Esophagus (tissue), 2 donors: ENCODE data around the gene HDAC10. TPM values are rescaled to one million over a fixed set of nuclear protein-coding genes. Genes with fewer than 3 reads are reported as not detected.

Experiments used
- H3K27ac ChIP-seq, 2 donors: one replicate each; pipeline ENCODE4 v1.5.1; 2013; ENCODE audit warnings: low read depth in 2 of 2, mild to moderate bottlenecking in 2 of 2, inconsistent platforms in 1 of 2, low read length in 1 of 2, moderate library complexity in 1 of 2
- H3K27me3 ChIP-seq, 2 donors: one replicate each; pipeline ENCODE4 v1.6.1; 2013; ENCODE audit warnings: low read length in 2 of 2, control low read depth in 1 of 2, mild to moderate bottlenecking in 1 of 2; ENCODE audit not compliant: insufficient read depth in 2 of 2, control insufficient read depth in 1 of 2
- H3K36me3 ChIP-seq, 2 donors: one replicate each; pipeline ENCODE4 v1.6.1; 2013; ENCODE audit warnings: low read length in 1 of 2; ENCODE audit not compliant: control insufficient read depth in 2 of 2, insufficient read depth in 2 of 2
- H3K4me1 ChIP-seq, 2 donors: one replicate each; pipeline ENCODE4 v1.6.1; 2013; ENCODE audit warnings: low read length in 1 of 2; ENCODE audit not compliant: control insufficient read depth in 2 of 2, insufficient read depth in 2 of 2
- H3K4me3 ChIP-seq, 2 donors: one replicate each; pipeline ENCODE4 v1.5.1; 2013; ENCODE audit warnings: low read length in 2 of 2, mild to moderate bottlenecking in 2 of 2, low read depth in 1 of 2, moderate library complexity in 1 of 2
- H3K9me3 ChIP-seq, 2 donors: one replicate each; pipeline ENCODE4 v1.6.1; 2013; ENCODE audit warnings: mild to moderate bottlenecking in 2 of 2, low read depth in 1 of 2, low read length in 1 of 2, moderate library complexity in 1 of 2; ENCODE audit not compliant: control insufficient read depth in 2 of 2, insufficient read depth in 1 of 2
- WGBS, 2 donors: extraction: QIAGEN DNeasy Blood & Tissue Kit; methylation state at CpG; one replicate each; pipeline ENCODE4 v1.1.7; 2013; 5-methylcytosine and 5-hydroxymethylcytosine counted together
- polyA plus RNA-seq, 2 donors: library from polyadenylated mRNA; stranded (reverse); fragments of 200-250 nt; gene quantifications; one replicate each; pipeline ENCODE4 v1.2.3, GENCODE V29; 2013
- donor health status: healthy with polysubstance abuse.
- donor health status: Bipolar disorder and iron deficiency.

HDAC10 gene
- polyA plus RNA-seq, 2 donors = 22.0 to 42.4 TPM

GRCh38 chr22:50294319-50294656, 43.2 kb upstream of the HDAC10 start:
- 36 to 42% methylated on average over 5 of the region's 5 CpGs for WGBS, 2 donors
- Histone ChIP-seq H3K27me3 (no peaks in the 10 kb centered on the region), H3K27ac (peak overlapping the region; percentile 92 to 96), H3K36me3 (peaks cover 0 to 32% of the 10 kb centered on the region in 2 donors), H3K4me1 (peaks cover 26 to 58% of the 10 kb centered on the region in 2 donors), H3K9me3 (no peaks in the 10 kb centered on the region), H3K4me3 (no peak overlapping the region)

GRCh38 chr22:50293441-50294318, 42.6 kb upstream of the HDAC10 start:
- peak overlapping the region; percentile 92 to 96 for H3K27ac ChIP-seq
- H3K4me1 ChIP-seq = peaks cover 20 to 56% of the 10 kb centered on the region in 2 donors
- 12 to 15% methylated on average over 31 to 42 of the region's 42 CpGs for WGBS, 2 donors
- H3K9me3 ChIP-seq = no peaks in the 10 kb centered on the region
- peaks cover 4 to 36% of the 10 kb centered on the region in 2 donors for H3K36me3 ChIP-seq
- H3K4me3 ChIP-seq = peak overlapping the region; percentile 7 to 31
- no peaks in the 10 kb centered on the region for H3K27me3 ChIP-seq

GRCh38 chr22:50292643-50293440, 41.8 kb upstream of the HDAC10 start:
- peaks cover 20 to 49% of the 10 kb centered on the region in 2 donors for H3K4me1 ChIP-seq
- H3K27ac ChIP-seq = peak overlapping the region; percentile 92 to 96
- no peaks in the 10 kb centered on the region for H3K9me3 ChIP-seq
- H3K36me3 ChIP-seq = peaks cover 5 to 43% of the 10 kb centered on the region in 2 donors
- no peaks in the 10 kb centered on the region for H3K27me3 ChIP-seq
- peak overlapping the region; percentile 7 to 31 for H3K4me3 ChIP-seq
- WGBS, 2 donors = 34 to 35% methylated on average over 25 to 29 of the region's 29 CpGs

GRCh38 chr22:50289942-50290630, 39.0 kb upstream of the HDAC10 start:
- Histone ChIP-seq H3K4me1 (peaks cover 13 to 50% of the 10 kb centered on the region in 2 donors), H3K27me3 (no peaks in the 10 kb centered on the region), H3K36me3 (peaks cover 5 to 63% of the 10 kb centered on the region in 2 donors), H3K4me3 (no peak overlapping the region), H3K27ac (no peak overlapping the region), H3K9me3 (no peaks in the 10 kb centered on the region)
- 86 to 88% methylated on average over 37 of the region's 37 CpGs for WGBS, 2 donors

GRCh38 chr22:50289151-50289941, 38.3 kb upstream of the HDAC10 start:
- WGBS, 2 donors = 81 to 83% methylated on average over 57 of the region's 57 CpGs
- Histone ChIP-seq H3K4me3 (no peak overlapping the region), H3K36me3 (peaks cover 5 to 70% of the 10 kb centered on the region in 2 donors), H3K27ac (no peak overlapping the region), H3K9me3 (no peaks in the 10 kb centered on the region), H3K4me1 (peaks cover 9 to 46% of the 10 kb centered on the region in 2 donors), H3K27me3 (no peaks in the 10 kb centered on the region)

GRCh38 chr22:50287731-50288130, 36.7 kb upstream of the HDAC10 start:
- H3K9me3 ChIP-seq = no peaks in the 10 kb centered on the region
- no peaks in the 10 kb centered on the region for H3K27me3 ChIP-seq
- H3K4me1 ChIP-seq = peaks cover 6 to 39% of the 10 kb centered on the region in 2 donors
- no peak overlapping the region for H3K4me3 ChIP-seq
- H3K27ac ChIP-seq = no peak overlapping the region
- 93 to 95% methylated on average over 31 of the region's 31 CpGs for WGBS, 2 donors
- H3K36me3 ChIP-seq = peaks cover 5 to 76% of the 10 kb centered on the region in 2 donors

GRCh38 chr22:50286701-50287318, 35.7 kb upstream of the HDAC10 start:
- Histone ChIP-seq H3K4me3 (no peak overlapping the region), H3K9me3 (no peaks in the 10 kb centered on the region), H3K36me3 (peaks cover 5 to 85% of the 10 kb centered on the region in 2 donors), H3K4me1 (peaks cover 6 to 40% of the 10 kb centered on the region in 2 donors), H3K27ac (peak overlapping the region; percentile 21 to 75), H3K27me3 (no peaks in the 10 kb centered on the region)
- WGBS, 2 donors = 83 to 86% methylated on average over 37 to 40 of the region's 40 CpGs

- Histone ChIP-seq H3K4me1 (peaks cover 3 to 44% of the 10 kb centered on the region in 2 donors), H3K9me3 (peaks cover 0 to under 1% of the 10 kb centered on the region in 2 donors), H3K27ac (peak overlapping the region; percentile 21 to 75), H3K36me3 (peaks cover 5 to 87% of the 10 kb centered on the region in 2 donors), H3K4me3 (no peak overlapping the region), H3K27me3 (no peaks in the 10 kb centered on the region)
- WGBS, 2 donors = 76 to 83% methylated on average over 19 to 21 of the region's 21 CpGs
These were observed 35.2 kb upstream of the HDAC10 start for GRCh38 chr22:50286275-50286674.
